Spleen (tissue), 11 donors: ENCODE data around the gene NDNF. TPM values are rescaled to one million over a fixed set of nuclear protein-coding genes. Genes with fewer than 3 reads are reported as not detected.

Source experiments
- DNase-seq: peaks from one replicate; pipeline ENCODE4 v3.0.0-alpha.2; 2020
- H3K27ac ChIP-seq, 8 donors: fragments of 200-600 bp; sonication (generic) in 7 of 8; 1 replicate in 4 of 8; 2 replicates in 4 of 8; pipeline versions ENCODE4 v1.5.0 to v1.8.0; 2016 to 2021; ENCODE audit warnings: inconsistent platforms in 4 of 8, mild to moderate bottlenecking in 4 of 8, moderate library complexity in 1 of 8
- H3K27me3 ChIP-seq, 7 donors: fragments of 200-600 bp; sonication (generic) in 6 of 7; replicated peaks in 1 of 7; 1 replicate in 4 of 7; 2 replicates in 3 of 7; pipeline versions ENCODE4 v1.5.0 to v1.8.0; 2016 to 2021; ENCODE audit warnings: inconsistent platforms in 3 of 7, mild to moderate bottlenecking in 1 of 7
- H3K36me3 ChIP-seq, 6 donors: fragments of 200-600 bp; sonication (generic) in 5 of 6; 1 replicate in 4 of 6; 2 replicates in 2 of 6; pipeline versions ENCODE4 v1.5.0 to v1.8.0; 2016 to 2021; ENCODE audit warnings: inconsistent platforms in 2 of 6
- H3K4me1 ChIP-seq, 6 donors: fragments of 200-600 bp; sonication (generic) in 5 of 6; 1 replicate in 3 of 6; 2 replicates in 3 of 6; pipeline versions ENCODE4 v1.5.0 to v1.8.0; 2016 to 2021; ENCODE audit warnings: inconsistent platforms in 3 of 6
- H3K4me3 ChIP-seq, 8 donors: fragments of 200-600 bp; sonication (generic) in 7 of 8; 1 replicate in 4 of 8; 2 replicates in 4 of 8; pipeline versions ENCODE4 v1.5.0 to v1.8.0; 2016 to 2021; ENCODE audit warnings: inconsistent platforms in 4 of 8, mild to moderate bottlenecking in 4 of 8, moderate library complexity in 2 of 8
- H3K9me3 ChIP-seq, 8 donors: fragments of 200-600 bp; sonication (generic) in 7 of 8; 1 replicate in 4 of 8; 2 replicates in 4 of 8; pipeline versions ENCODE4 v1.5.0 to v1.8.0; 2016 to 2021; ENCODE audit warnings: inconsistent platforms in 4 of 8
- POLR2A ChIP-seq, 3 donors: fragments of 450-650 bp; IDR thresholded peaks; one replicate each; pipeline ENCODE4 v1.5.1; 2017; ENCODE audit warnings: antibody characterized with exemption in 3 of 3, mild to moderate bottlenecking in 1 of 3
- POLR2AphosphoS5 ChIP-seq, 3 donors: sonication (generic); formaldehyde crosslinking; IDR thresholded peaks; one replicate each; pipeline ENCODE4 v1.5.1; 2017; ENCODE audit warnings: antibody characterized with exemption in 3 of 3
- WGBS, 5 donors: extraction: QIAGEN DNeasy Blood & Tissue Kit in 3 of 5; methylation state at CpG; one replicate each; pipeline versions ENCODE4 v1.1.5 to v1.1.7; 2013 to 2018; 5-methylcytosine and 5-hydroxymethylcytosine counted together
- intact Hi-C: fragments of 100-400 bp; cut with DNase I; formaldehyde crosslinking; loops from one replicate; pipeline ENCODE4 v1.15.0; 2023; ENCODE audit warnings: low total_unique reads
- polyA plus RNA-seq, 3 donors: library from polyadenylated mRNA; stranded (reverse); fragments of 200-250 nt; gene quantifications; one replicate each; pipeline ENCODE4 v1.2.1, GENCODE V29; 2013
- total RNA-seq, 7 donors: library from RNA; depleted of rRNA in 3 of 7; stranded (reverse); fragments of >200 nt in 3 of 7; fragmentation: NEBNext Ultra II Directional in 4 of 7; extraction: Animal tissue kit (Norgen Biotek cat#: 25700) in 4 of 7; gene quantifications; one replicate each; pipeline versions ENCODE4 v1.1.0 to v1.2.1, GENCODE V29; 2016 to 2021
- TF ChIP-seq, protein P1 (sequence below), 11 experiments: fragments of 200-600 bp in 7 of 11; fragments of 450-650 bp in 4 of 11; sonication (generic) in 4 of 11; IDR thresholded peaks in 8 of 11; conservative IDR thresholded peaks in 3 of 11; 1 replicate in 7 of 11; 2 replicates in 4 of 11; pipeline versions ENCODE4 v1.4.0 to v1.8.0; 2016 to 2021; ENCODE audit warnings: antibody characterized with exemption in 11 of 11, inconsistent platforms in 4 of 11, mild to moderate bottlenecking in 1 of 11
- donor health status: healthy with polysubstance abuse.
- donor health status: DM: no; HTN: no; CAD: no; lungs with moderate emphysema.
- donor health status: DM: no; HTN: no; CAD: no.
- donor health status: Bipolar disorder and iron deficiency.
- donor health status: healthy.
- donor health status: DM: no; HTN: no; CAD: no.
- donor health status: DM: yes; HTN: yes; CAD: no.

Gene NDNF
- total and polyA plus RNA-seq, 10 donors = 0.03 to 0.82 (median 0.20) TPM; not detected in 3

DNA sequence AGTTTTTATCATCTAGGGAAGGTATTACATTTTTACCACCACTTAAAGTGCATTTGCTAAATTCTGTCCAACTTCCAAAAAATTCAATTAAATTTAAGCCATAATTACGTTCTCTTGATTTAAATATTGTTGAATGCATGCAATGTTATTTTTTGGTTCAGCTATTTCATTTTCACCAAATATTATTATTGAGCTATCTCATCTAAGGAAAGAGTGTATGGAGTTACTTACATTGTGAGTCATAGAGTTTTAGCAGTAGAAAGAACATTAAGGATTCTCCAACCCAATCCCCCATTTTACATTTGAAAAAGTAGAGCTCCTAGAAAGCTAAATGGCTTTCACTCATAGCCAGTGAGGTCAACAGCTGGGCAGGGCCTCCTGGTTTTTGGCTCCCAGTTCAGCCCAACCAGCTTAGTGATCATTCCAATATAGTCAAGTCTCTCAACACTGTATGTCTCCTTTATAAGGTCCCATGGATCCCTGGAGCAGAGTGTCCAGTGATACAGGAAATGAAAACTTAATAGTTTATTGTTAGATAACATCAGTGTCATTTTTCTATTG, 60.5 kb downstream of the NDNF start:
- no peak for DNase-seq
- H3K27ac ChIP-seq = no peak overlapping the region
- H3K9me3 ChIP-seq = no peaks in the 10 kb centered on the region
- intact Hi-C loops = no loop called here
- WGBS, 5 donors = 83 to 92% (median 87%) methylated on average over 1 of the region's 1 CpG
- no peaks in the 10 kb centered on the region for H3K36me3 ChIP-seq
- no peak for TF ChIP-seq POLR2A (IDR thresholded peaks at IDR 0.05)
- TF ChIP-seq, protein P1, sequence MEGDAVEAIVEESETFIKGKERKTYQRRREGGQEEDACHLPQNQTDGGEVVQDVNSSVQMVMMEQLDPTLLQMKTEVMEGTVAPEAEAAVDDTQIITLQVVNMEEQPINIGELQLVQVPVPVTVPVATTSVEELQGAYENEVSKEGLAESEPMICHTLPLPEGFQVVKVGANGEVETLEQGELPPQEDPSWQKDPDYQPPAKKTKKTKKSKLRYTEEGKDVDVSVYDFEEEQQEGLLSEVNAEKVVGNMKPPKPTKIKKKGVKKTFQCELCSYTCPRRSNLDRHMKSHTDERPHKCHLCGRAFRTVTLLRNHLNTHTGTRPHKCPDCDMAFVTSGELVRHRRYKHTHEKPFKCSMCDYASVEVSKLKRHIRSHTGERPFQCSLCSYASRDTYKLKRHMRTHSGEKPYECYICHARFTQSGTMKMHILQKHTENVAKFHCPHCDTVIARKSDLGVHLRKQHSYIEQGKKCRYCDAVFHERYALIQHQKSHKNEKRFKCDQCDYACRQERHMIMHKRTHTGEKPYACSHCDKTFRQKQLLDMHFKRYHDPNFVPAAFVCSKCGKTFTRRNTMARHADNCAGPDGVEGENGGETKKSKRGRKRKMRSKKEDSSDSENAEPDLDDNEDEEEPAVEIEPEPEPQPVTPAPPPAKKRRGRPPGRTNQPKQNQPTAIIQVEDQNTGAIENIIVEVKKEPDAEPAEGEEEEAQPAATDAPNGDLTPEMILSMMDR (IDR thresholded peaks at IDR 0.05 in 8 of 11, conservative IDR thresholded peaks at IDR 0.05 in 3 of 11) = no peak
- no peak for TF ChIP-seq POLR2AphosphoS5 (IDR thresholded peaks at IDR 0.05)
- H3K27me3 ChIP-seq = no peaks in the 10 kb centered on the region
- H3K4me1 ChIP-seq = no peaks in the 10 kb centered on the region
- no peak overlapping the region for H3K4me3 ChIP-seq

DNA sequence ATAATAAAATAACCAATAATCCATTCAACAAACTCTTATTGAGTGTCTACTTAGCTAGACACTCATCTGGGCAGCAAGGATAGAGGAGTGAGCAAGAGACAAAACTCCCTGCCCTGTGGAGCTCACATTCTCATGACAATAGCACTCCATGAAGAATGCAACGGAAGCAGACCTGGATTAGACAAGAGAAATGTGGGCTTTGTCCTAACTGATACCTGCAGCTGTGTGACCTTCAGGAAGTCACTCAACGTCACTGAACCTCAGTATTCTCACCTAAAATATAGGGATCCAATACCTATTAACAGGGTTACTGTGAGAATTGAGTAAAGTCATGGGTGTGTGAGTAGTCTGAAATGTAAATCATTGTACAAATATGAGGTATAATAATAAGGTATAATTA, 61.2 kb downstream of the NDNF start:
- 69 to 85% (median 73%) methylated on average over 2 of the region's 2 CpGs for WGBS, 5 donors
- no peaks in the 10 kb centered on the region for H3K36me3 ChIP-seq
- TF ChIP-seq POLR2A (IDR thresholded peaks at IDR 0.05) (no peak), POLR2AphosphoS5 (IDR thresholded peaks at IDR 0.05) (no peak)
- TF ChIP-seq, protein P1 (IDR thresholded peaks at IDR 0.05 in 8 of 11, conservative IDR thresholded peaks at IDR 0.05 in 3 of 11) = no peak

DNA sequence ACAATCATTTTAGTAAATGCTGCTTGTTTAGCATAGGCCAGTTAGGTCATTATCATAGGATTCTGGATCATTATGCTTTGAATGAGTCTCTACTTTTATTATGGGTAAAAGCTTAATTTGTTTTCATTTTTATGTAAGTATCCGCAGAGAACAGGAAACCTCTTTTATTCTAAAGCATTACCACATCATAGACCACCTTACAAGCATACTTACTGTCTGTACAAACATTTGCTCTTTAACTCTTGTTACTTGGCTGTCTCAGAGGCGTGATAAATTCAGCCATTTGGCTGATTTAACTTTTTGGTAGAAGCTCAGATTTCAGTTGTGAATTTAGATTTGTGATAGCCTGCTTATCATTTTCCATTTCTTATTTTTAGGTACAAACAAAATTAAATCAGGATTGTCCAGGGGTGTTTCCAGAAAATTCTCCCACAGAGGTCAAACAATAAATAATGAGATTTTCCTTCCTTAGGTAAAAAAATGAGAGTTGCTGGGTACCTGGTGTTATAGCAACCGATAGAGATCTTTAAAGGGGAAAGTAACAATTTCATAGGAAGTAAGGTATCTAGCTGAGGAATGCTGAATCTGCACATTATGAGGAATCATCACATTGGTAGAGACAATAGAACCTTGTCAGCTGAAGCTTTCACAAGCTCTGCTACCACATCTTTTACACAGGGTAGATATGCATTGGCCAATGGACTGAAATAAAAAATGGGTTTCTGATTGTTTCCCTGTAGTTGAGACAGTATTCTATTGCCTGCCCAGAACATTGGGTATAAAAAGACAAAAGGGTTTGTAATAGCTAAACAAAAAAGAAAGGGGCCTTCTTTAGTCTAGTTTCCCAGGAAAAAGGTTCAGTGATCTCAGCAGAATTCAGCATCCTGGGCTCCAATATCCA, 62.5 kb downstream of the NDNF start:
- no peaks in the 10 kb centered on the region for H3K36me3 ChIP-seq
- DNase-seq = no peak
- no peak overlapping the region for H3K4me3 ChIP-seq
- no peaks in the 10 kb centered on the region for H3K27me3 ChIP-seq
- H3K4me1 ChIP-seq = no peaks in the 10 kb centered on the region
- WGBS, 5 donors = 71 to 76% (median 74%) methylated on average over 3 of the region's 3 CpGs
- TF ChIP-seq POLR2A (IDR thresholded peaks at IDR 0.05) (no peak), POLR2AphosphoS5 (IDR thresholded peaks at IDR 0.05) (no peak)
- TF ChIP-seq, protein P1 (IDR thresholded peaks at IDR 0.05 in 8 of 11, conservative IDR thresholded peaks at IDR 0.05 in 3 of 11) = no peak
- H3K27ac ChIP-seq = no peak overlapping the region
- H3K9me3 ChIP-seq = no peaks in the 10 kb centered on the region
- intact Hi-C loops = no loop called here

More for the DNA sequence above, 61.2 kb downstream of the NDNF start:
- Histone ChIP-seq H3K4me1 (no peaks in the 10 kb centered on the region), H3K27ac (no peak overlapping the region), H3K9me3 (no peaks in the 10 kb centered on the region), H3K27me3 (no peaks in the 10 kb centered on the region), H3K4me3 (no peak overlapping the region)
- no peak for DNase-seq
- intact Hi-C loops = no loop called here

DNA sequence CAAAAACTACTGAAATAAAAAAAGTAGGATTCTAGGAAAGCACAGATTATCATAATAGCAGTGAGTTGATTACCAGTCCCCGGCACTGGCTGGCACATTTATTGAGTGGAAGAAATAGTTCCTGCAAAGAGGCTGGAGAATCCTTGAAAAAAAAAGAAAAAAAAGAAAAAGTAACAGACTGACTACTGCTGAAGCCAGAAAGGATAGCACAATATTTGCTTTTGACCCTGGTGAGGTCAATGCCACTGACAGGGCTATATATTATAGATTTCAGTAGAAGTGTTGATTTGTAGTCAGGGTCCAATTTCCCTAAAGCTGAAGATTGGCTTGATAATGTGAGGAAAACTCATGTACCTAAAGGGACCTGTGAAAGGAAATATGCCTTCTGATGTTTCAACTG, 64.7 kb downstream of the NDNF start:
- no peak overlapping the region for H3K27ac ChIP-seq
- TF ChIP-seq POLR2A (IDR thresholded peaks at IDR 0.05) (no peak), POLR2AphosphoS5 (IDR thresholded peaks at IDR 0.05) (no peak)
- TF ChIP-seq, protein P1 (IDR thresholded peaks at IDR 0.05 in 8 of 11, conservative IDR thresholded peaks at IDR 0.05 in 3 of 11) = no peak
- no peaks in the 10 kb centered on the region for H3K36me3 ChIP-seq
- H3K9me3 ChIP-seq = no peaks in the 10 kb centered on the region
- intact Hi-C loops = no loop called here
- no peak for DNase-seq
- no peaks in the 10 kb centered on the region for H3K4me1 ChIP-seq
- H3K27me3 ChIP-seq = no peaks in the 10 kb centered on the region
- 0% methylated on average over 1 of the region's 1 CpG for WGBS, 5 donors
- H3K4me3 ChIP-seq = no peak overlapping the region
